WTC11 (cell line): ENCODE data around the gene APOL2. TPM values are rescaled to one million over a fixed set of nuclear protein-coding genes. Genes with fewer than 3 reads are reported as not detected.
"Not testable (repeated sequence)": the region's sequence is repeated elsewhere in the genome, so short reads cannot be mapped to it uniquely, and the experiment has no call there.

ENCODE experiments used
- ATAC-seq: fragments of 200-7000 bp; cut with Tn5 transposase; 2 replicates; pipeline ENCODE4 v1.10.0; 2021; ENCODE audit warnings: mild to moderate bottlenecking, moderate library complexity
- CTCF ChIA-PET: fragments of 300-600 bp; sonication (Branson Sonifier 250); formaldehyde crosslinking; loops from one replicate; lab custom pipeline; 2021; ENCODE audit warnings: antibody characterized with exemption; lab: Charles Lee
- POLR2A ChIA-PET: fragments of 350-600 bp; sonication (Branson Sonifier 250); formaldehyde crosslinking; loops from one replicate; lab custom pipeline; 2021; ENCODE audit warnings: antibody characterized with exemption; lab: Charles Lee
- DNase-seq: peaks from one replicate; pipeline ENCODE4 v3.0.0; 2021; ENCODE audit warnings: low spot score
- H3K27ac Mint-ChIP-seq: 2 replicates; pipeline ENCODE4 v1.8.0; 2021; ENCODE audit warnings: mixed read lengths
- H3K27me3 Mint-ChIP-seq: 2 replicates; pipeline ENCODE4 v1.8.0; 2021; ENCODE audit warnings: low read depth, mild to moderate bottlenecking, moderate library complexity, mixed read lengths
- H3K36me3 Mint-ChIP-seq: 2 replicates; pipeline ENCODE4 v1.8.0; 2021; ENCODE audit warnings: mixed read lengths
- H3K4me1 Mint-ChIP-seq: 2 replicates; pipeline ENCODE4 v1.8.0; 2022; ENCODE audit warnings: mixed read lengths
- H3K4me3 Mint-ChIP-seq: 2 replicates; pipeline ENCODE4 v1.8.0; 2021; ENCODE audit warnings: mild to moderate bottlenecking, moderate library complexity, mixed read lengths
- H3K9me3 Mint-ChIP-seq: 2 replicates; pipeline ENCODE4 v1.8.0; 2021; ENCODE audit warnings: mixed read lengths
- AFF4 ChIP-seq: sonication (generic); formaldehyde crosslinking; IDR thresholded peaks from 2 replicates; pipeline ENCODE4 v1.8.1; 2023; ENCODE audit warnings: mild to moderate bottlenecking, missing genetic modification reagents, borderline replicate concordance
- ATF6 ChIP-seq: sonication (generic); formaldehyde crosslinking; IDR thresholded peaks from 2 replicates; pipeline ENCODE4 v1.8.1; 2023; ENCODE audit warnings: mild to moderate bottlenecking, missing genetic modification reagents
- CTCF ChIP-seq: fragments of 200-600 bp; IDR thresholded peaks from 2 replicates; pipeline ENCODE4 v1.8.0; 2022; ENCODE audit warnings: antibody characterized with exemption
- E2F4 ChIP-seq: sonication (generic); formaldehyde crosslinking; IDR thresholded peaks from 2 replicates; pipeline ENCODE4 v1.8.1; 2022; ENCODE audit warnings: low read depth, mild to moderate bottlenecking, moderate library complexity, missing genetic modification reagents, borderline replicate concordance
- EMX1 ChIP-seq: fragments of 250-450 bp; sonication (Bioruptor Pico); IDR thresholded peaks from 2 replicates; pipeline ENCODE4 v1.8.0; 2021; ENCODE audit warnings: mild to moderate bottlenecking
- GTF2I ChIP-seq: fragments of 250-450 bp; sonication (Bioruptor Pico); conservative IDR thresholded peaks from 2 replicates; pipeline ENCODE4 v1.4.0; 2021; ENCODE audit warnings: mild to moderate bottlenecking
- JUN ChIP-seq: sonication (generic); formaldehyde crosslinking; IDR thresholded peaks from 2 replicates; pipeline ENCODE4 v1.8.0; 2023; ENCODE audit warnings: mild to moderate bottlenecking, missing genetic modification reagents
- MAX ChIP-seq: sonication (generic); formaldehyde crosslinking; IDR thresholded peaks from 2 replicates; pipeline ENCODE4 v1.8.0; 2022; ENCODE audit warnings: mild to moderate bottlenecking, missing genetic modification reagents
- SMAD3 ChIP-seq: sonication (generic); formaldehyde crosslinking; IDR thresholded peaks from 2 replicates; pipeline ENCODE4 v1.8.0; 2022; ENCODE audit warnings: missing genetic modification reagents, mild to moderate bottlenecking, borderline replicate concordance
- SMAD4 ChIP-seq: sonication (generic); formaldehyde crosslinking; IDR thresholded peaks from 2 replicates; pipeline ENCODE4 v1.8.0; 2022; ENCODE audit warnings: mild to moderate bottlenecking, missing genetic modification reagents
- SP1 ChIP-seq: sonication (generic); formaldehyde crosslinking; conservative IDR thresholded peaks from 2 replicates; pipeline ENCODE4 v1.8.1; 2022; ENCODE audit warnings: missing genetic modification reagents
- ZNF232 ChIP-seq: sonication (generic); formaldehyde crosslinking; IDR thresholded peaks from 2 replicates; pipeline ENCODE4 v1.8.0; 2022; ENCODE audit warnings: mild to moderate bottlenecking, missing genetic modification reagents
- ZSCAN18 ChIP-seq: fragments of 250-450 bp; sonication (Bioruptor Pico); IDR thresholded peaks from 2 replicates; pipeline ENCODE4 v2.1.2; 2022; ENCODE audit warnings: mild to moderate bottlenecking, moderate library complexity
- total RNA-seq: library from RNA; stranded (reverse); gene quantifications from 3 replicates; pipeline ENCODE4 v1.2.3, GENCODE V29; 2021

The APOL2 gene
- total RNA-seq, 1 experiment from 2014 or later: 11.2 TPM

GRCh38 chr22:36210224-36210623, 29.1 kb downstream of the APOL2 start:
- Mint-ChIP-seq H3K9me3 (peaks cover 39% of the 10 kb centered on the region), H3K4me1 (no peaks in the 10 kb centered on the region), H3K36me3 (peaks cover 19% of the 10 kb centered on the region), H3K4me3 (no peak overlapping the region), H3K27me3 (peaks cover 18% of the 10 kb centered on the region), H3K27ac (no peak overlapping the region)
- POLR2A ChIA-PET: no interaction called here
- ATAC-seq (no peak), DNase-seq (no peak)
- TF ChIP-seq SMAD4 (CRISPR knock-in tag) (no peak), ZSCAN18 (CRISPR knock-in tag) (no peak), GTF2I (no peak), SMAD3 (CRISPR knock-in tag) (no peak), SP1 (no peak), E2F4 (no peak), ATF6 (CRISPR knock-in tag) (no peak), EMX1 (CRISPR knock-in tag) (no peak), MAX (CRISPR knock-in tag) (no peak)
- CTCF ChIA-PET: interaction anchor here (1.4 kb wide), 1 partner anchor 30 kb away, joined by 5 read pairs; no protein-coding TSS in a partner anchor

- POLR2A ChIA-PET, H3K4me1 Mint-ChIP-seq, CTCF ChIA-PET, ATAC-seq, H3K4me3 Mint-ChIP-seq, H3K27ac Mint-ChIP-seq, DNase-seq: not testable (repeated sequence)
- peaks cover 18% of the 10 kb centered on the region for H3K27me3 Mint-ChIP-seq
- peaks cover 19% of the 10 kb centered on the region for H3K36me3 Mint-ChIP-seq
- peaks cover 39% of the 10 kb centered on the region for H3K9me3 Mint-ChIP-seq
Measured at GRCh38 chr22:36209488-36209908, 29.8 kb downstream of the APOL2 start.

GRCh38 chr22:36208914-36209313, 30.4 kb downstream of the APOL2 start:
- TF ChIP-seq ZNF232 (CRISPR knock-in tag): no peak
- Mint-ChIP-seq H3K9me3 (peaks cover 39% of the 10 kb centered on the region), H3K4me3 (no peak overlapping the region), H3K36me3 (peaks cover 19% of the 10 kb centered on the region), H3K27me3 (peaks cover 18% of the 10 kb centered on the region), H3K27ac (no peak overlapping the region), H3K4me1 (peaks cover 11% of the 10 kb centered on the region)
- ChIA-PET CTCF (interaction anchor here (2.6 kb wide), 1 partner anchor 69 kb away, joined by 7 read pairs; no protein-coding TSS in a partner anchor), POLR2A (no interaction called here)
- DNase-seq (no peak), ATAC-seq (no peak)

GRCh38 chr22:36208162-36208765, 31.1 kb downstream of the APOL2 start:
- no peak for ATAC-seq
- POLR2A ChIA-PET: no interaction called here
- CTCF ChIA-PET: interaction anchor here (1.5 to 2.6 kb wide), 2 partner anchors 31 to 70 kb away, joined by 5 to 7 read pairs; partner anchors contain the start of gene APOL2
- TF ChIP-seq JUN (no peak), E2F4 (no peak), AFF4 (CRISPR knock-in tag) (no peak), ZSCAN18 (CRISPR knock-in tag) (no peak), CTCF (no peak)

More at GRCh38 chr22:36208162-36208765, 31.1 kb downstream of the APOL2 start:
- Mint-ChIP-seq H3K9me3 (peaks cover 39% of the 10 kb centered on the region), H3K27ac (no peak overlapping the region), H3K27me3 (peaks cover 18% of the 10 kb centered on the region), H3K36me3 (peaks cover 19% of the 10 kb centered on the region), H3K4me3 (no peak overlapping the region), H3K4me1 (peaks cover 17% of the 10 kb centered on the region)
- no peak for DNase-seq
